HepG2 (cell line): ENCODE results near the gene NOP56. TPM values are rescaled to one million over a fixed set of nuclear protein-coding genes. Genes with fewer than 3 reads are reported as not detected.

ENCODE experiments used
- ATAC-seq: fragments of 200-7000 bp; cut with Tn5 transposase; 3 replicates; pipeline ENCODE4 v1.9.1; 2020; ENCODE audit warnings: mild to moderate bottlenecking, moderate library complexity
- BruUV-seq: library from RNA; stranded (reverse); fragments of 400-500 nt; replicated peaks from 2 replicates; lab custom pipeline; 2021; lab: Mats Ljungman, UMichigan
- CTCF ChIA-PET: fragments of 300-600 bp; formaldehyde crosslinking; extraction: SDS; loops from one replicate; lab custom pipeline; 2021; ENCODE audit warnings: low total read pairs, inconsistent platforms, low intra/inter-chr PET ratio; lab: Yijun Ruan, JAX
- POLR2A ChIA-PET: fragments of 350-600 bp; sonication (Branson Sonifier 250); formaldehyde crosslinking; loops from one replicate; lab custom pipeline; 2020; ENCODE audit warnings: antibody characterized with exemption, inconsistent platforms; lab: Yijun Ruan, JAX
- DNase-seq: peaks from one replicate; pipeline ENCODE4 v3.0.0-alpha.2; 2015; ENCODE audit warnings: low spot score
- FAIRE-seq: peaks from 3 replicates; lab custom pipeline; 2011; peaks lifted over from hg19 to GRCh38; lab: Jason Lieb, UNC
- H2AFZ ChIP-seq: one replicate; pipeline ENCODE4 v1.6.1; 2011; ENCODE audit warnings: low read length, inconsistent platforms
- H3K27ac ChIP-seq: fragments of 300-600 bp; 3 replicates; pipeline ENCODE4 v1.8.0; 2011; ENCODE audit warnings: mixed run types, mild to moderate bottlenecking, mixed read lengths, low read length, inconsistent platforms; ENCODE audit not compliant: insufficient read depth; ENCODE audit errors: extremely low read length
- H3K27me3 ChIP-seq, 2 experiments: fragments of 200-600 bp in 1 of 2; 2 replicates in 1 of 2; 3 replicates in 1 of 2; pipeline versions ENCODE4 v1.6.0 to v1.8.0; 2011; ENCODE audit warnings: low read length in 2 of 2, mild to moderate bottlenecking in 2 of 2, moderate library complexity in 2 of 2, inconsistent platforms in 1 of 2; ENCODE audit not compliant: insufficient read depth in 2 of 2, control insufficient read depth in 1 of 2
- H3K36me3 ChIP-seq, 2 experiments: fragments of 200-600 bp in 1 of 2; replicated peaks in 1 of 2; 2 replicates in 1 of 2; 3 replicates in 1 of 2; pipeline versions ENCODE4 v1.5.1 to v1.8.0; 2011; ENCODE audit warnings: low read length in 2 of 2, inconsistent platforms in 1 of 2; ENCODE audit not compliant: insufficient read depth in 2 of 2, control insufficient read depth in 1 of 2
- H3K4me1 ChIP-seq: 2 replicates; pipeline ENCODE4 v1.5.1; 2012; ENCODE audit warnings: low read length, inconsistent platforms; ENCODE audit not compliant: insufficient read depth
- H3K4me2 ChIP-seq: 2 replicates; pipeline ENCODE4 v1.6.0; 2011; ENCODE audit warnings: low read depth, low read length, inconsistent platforms
- H3K4me3 ChIP-seq, 3 experiments: fragments of 200-600 bp in 1 of 3; sonication (generic), shearing (Covaris generic) in 1 of 3; replicated peaks in 1 of 3; 2 replicates each; pipeline ENCODE4 v1.5.1; 2011 to 2016; ENCODE audit warnings: low read length in 3 of 3, inconsistent platforms in 2 of 3, low read depth in 2 of 3, mild to moderate bottlenecking in 2 of 3, control low read depth in 1 of 3, mixed read lengths in 1 of 3; ENCODE audit not compliant: insufficient read depth in 1 of 3
- H3K79me2 ChIP-seq: one replicate; pipeline ENCODE4 v1.6.1; 2011; ENCODE audit warnings: low read length, inconsistent platforms; ENCODE audit not compliant: insufficient read depth
- H3K9ac ChIP-seq: 2 replicates; pipeline ENCODE4 v1.6.0; 2011; ENCODE audit warnings: mild to moderate bottlenecking, low read depth, low read length, inconsistent platforms; ENCODE audit not compliant: insufficient read depth
- H3K9me3 ChIP-seq: 2 replicates; pipeline ENCODE4 v1.5.1; 2012; ENCODE audit warnings: mild to moderate bottlenecking, low read length
- H4K20me1 ChIP-seq: 2 replicates; pipeline ENCODE4 v1.6.0; 2011; ENCODE audit warnings: inconsistent platforms, mild to moderate bottlenecking, low read length, moderate library complexity; ENCODE audit not compliant: insufficient read depth
- DR1 ChIP-seq: sonication (generic); formaldehyde crosslinking; IDR thresholded peaks from 2 replicates; pipeline ENCODE4 v1.8.0; 2021; ENCODE audit warnings: mild to moderate bottlenecking, missing genetic modification reagents, inconsistent platforms
- NFKB2 ChIP-seq: sonication (generic); formaldehyde crosslinking; IDR thresholded peaks from 2 replicates; pipeline ENCODE4 v1.4.0; 2020; ENCODE audit warnings: missing genetic modification reagents, borderline replicate concordance
- POLR2A ChIP-seq, 2 experiments: IDR thresholded peaks; 2 replicates each; pipeline ENCODE4 v1.6.1; 2011; ENCODE audit warnings: low read depth in 2 of 2, low read length in 2 of 2, mild to moderate bottlenecking in 1 of 2, moderate library complexity in 1 of 2; ENCODE audit not compliant: insufficient read depth in 1 of 2
- POLR2AphosphoS2 ChIP-seq: IDR thresholded peaks from 2 replicates; pipeline ENCODE4 v1.6.1; 2011; ENCODE audit warnings: low read depth, low read length, improper control_type of control experiment
- POLR2AphosphoS5 ChIP-seq: IDR thresholded peaks from 2 replicates; pipeline ENCODE4 v1.6.1; 2012; ENCODE audit warnings: low read depth, low read length
- RBFOX2 ChIP-seq: fragments of 200-400 bp; formaldehyde crosslinking; IDR thresholded peaks from 2 replicates; pipeline ENCODE4 v1.6.1; 2017; ENCODE audit warnings: low read depth, mild to moderate bottlenecking, low read length
- RBM22 ChIP-seq: fragments of 200-400 bp; formaldehyde crosslinking; optimal IDR thresholded peaks from 2 replicates; pipeline ENCODE3; 2017; ENCODE audit warnings: mild to moderate bottlenecking, low read length, moderate library complexity
- RELA ChIP-seq: sonication (generic); formaldehyde crosslinking; IDR thresholded peaks from 2 replicates; pipeline ENCODE4 v1.4.0; 2020; ENCODE audit warnings: missing genetic modification reagents
- SRSF4 ChIP-seq: fragments of 200-400 bp; formaldehyde crosslinking; IDR thresholded peaks from one replicate; pipeline ENCODE4 v1.6.1; 2018; ENCODE audit warnings: mild to moderate bottlenecking, low read depth, low read length, moderate library complexity; ENCODE audit not compliant: poor library complexity, severe bottlenecking
- USF2 ChIP-seq, 2 experiments: sonication (generic) in 1 of 2; formaldehyde crosslinking in 1 of 2; IDR thresholded peaks; 2 replicates each; pipeline versions ENCODE4 v1.5.1 to v1.6.1; 2011 to 2020; ENCODE audit warnings: borderline replicate concordance in 1 of 2, low read depth in 1 of 2, low read length in 1 of 2, mild to moderate bottlenecking in 1 of 2, missing genetic modification reagents in 1 of 2, moderate library complexity in 1 of 2
- ZBTB8A ChIP-seq: sonication (generic); formaldehyde crosslinking; IDR thresholded peaks from 2 replicates; pipeline ENCODE4 v1.4.0; 2020; ENCODE audit warnings: mild to moderate bottlenecking, low read depth, missing genetic modification reagents, borderline replicate concordance
- ZNF17 ChIP-seq: sonication (generic); formaldehyde crosslinking; IDR thresholded peaks from 2 replicates; pipeline ENCODE4 v1.5.0; 2020; ENCODE audit warnings: mild to moderate bottlenecking, missing genetic modification reagents
- ZNF276 ChIP-seq: sonication (generic); formaldehyde crosslinking; IDR thresholded peaks from 2 replicates; pipeline ENCODE4 v1.4.0; 2020; ENCODE audit warnings: mild to moderate bottlenecking, low read depth, missing genetic modification reagents
- ZNF34 ChIP-seq: sonication (generic); formaldehyde crosslinking; IDR thresholded peaks from 2 replicates; pipeline ENCODE4 v1.4.0; 2020; ENCODE audit warnings: mild to moderate bottlenecking, missing genetic modification reagents, borderline replicate concordance
- ZNF557 ChIP-seq: sonication (generic); formaldehyde crosslinking; IDR thresholded peaks from 2 replicates; pipeline ENCODE4 v1.4.0; 2020; ENCODE audit warnings: missing genetic modification reagents
- WGBS: methylation state at CpG from one replicate; pipeline ENCODE4 v1.1.6; 2017; ENCODE audit warnings: low lambda C conversion rate; 5-methylcytosine and 5-hydroxymethylcytosine counted together
- in situ Hi-C: cut with HindIII; loops from 2 replicates; pipeline ENCODE4 v1.10.0; 2017; ENCODE audit warnings: low pct_unique_long_range_greater_than_20kb; ENCODE audit not compliant: extremely low pct_ligation_motif_present
- intact Hi-C: fragments of 100-400 bp; cut with micrococcal nuclease; formaldehyde crosslinking; loops from one replicate; pipeline ENCODE4 v1.10.0; 2022; ENCODE audit not compliant: unreplicated experiment
- polyA plus RNA-seq, 8 experiments: library from polyadenylated mRNA; depleted of rRNA in 3 of 8; stranded (reverse) in 7 of 8; unstranded in 1 of 8; fragments of >200 nt; fragmentation: Illumina TruSeq in 4 of 8; extraction: Trizol in 4 of 8; gene quantifications; 2 replicates each; pipeline versions ENCODE4 v1.2.1 to v1.2.3, GENCODE V29; 2011 to 2016; ENCODE audit warnings: low read depth in 4 of 8, missing spikeins in 1 of 8, mixed read lengths in 1 of 8; ENCODE audit not compliant: insufficient read depth in 1 of 8
- total RNA-seq, 5 experiments: library from RNA; depleted of rRNA; stranded (reverse); fragments of >200 nt; fragmentation: Illumina TruSeq; extraction: Trizol; gene quantifications; 2 replicates each; pipeline ENCODE4 v1.2.3, GENCODE V29; 2016; ENCODE audit warnings: low read depth in 1 of 5
- TF ChIP-seq, protein P1 (sequence below): sonication (generic); formaldehyde crosslinking; IDR thresholded peaks from 2 replicates; pipeline ENCODE4 v1.8.0; 2022; ENCODE audit warnings: mild to moderate bottlenecking, missing genetic modification reagents, moderate library complexity
- TF ChIP-seq, protein P2 (sequence below): IDR thresholded peaks from 2 replicates; pipeline ENCODE4 v1.6.1; 2016; ENCODE audit warnings: control low read depth

The NOP56 gene
- total and polyA plus RNA-seq, 2 of the 13 experiments (the other 11 are each of a cell fraction or from before 2014, with no cell fraction given), result 369 to 1,116 TPM

- no peak for TF ChIP-seq ZNF276
- no peak for TF ChIP-seq RELA (CRISPR knock-in tag)
- no peak for TF ChIP-seq SRSF4
- no peak for TF ChIP-seq ZBTB8A
- no peak for TF ChIP-seq NFKB2 (CRISPR knock-in tag)
- TF ChIP-seq, protein P1, sequence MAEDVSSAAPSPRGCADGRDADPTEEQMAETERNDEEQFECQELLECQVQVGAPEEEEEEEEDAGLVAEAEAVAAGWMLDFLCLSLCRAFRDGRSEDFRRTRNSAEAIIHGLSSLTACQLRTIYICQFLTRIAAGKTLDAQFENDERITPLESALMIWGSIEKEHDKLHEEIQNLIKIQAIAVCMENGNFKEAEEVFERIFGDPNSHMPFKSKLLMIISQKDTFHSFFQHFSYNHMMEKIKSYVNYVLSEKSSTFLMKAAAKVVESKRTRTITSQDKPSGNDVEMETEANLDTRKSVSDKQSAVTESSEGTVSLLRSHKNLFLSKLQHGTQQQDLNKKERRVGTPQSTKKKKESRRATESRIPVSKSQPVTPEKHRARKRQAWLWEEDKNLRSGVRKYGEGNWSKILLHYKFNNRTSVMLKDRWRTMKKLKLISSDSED (CRISPR knock-in tag), result no peak
- TF ChIP-seq RBM22, result peak; percentile 64
- TF ChIP-seq POLR2A (IDR thresholded peaks at IDR 0.05; ENCODE audit: insufficient read depth in 1 of 2, low read depth in 2 of 2, low read length in 2 of 2), result peak in 1 of 2 experiments; percentile 20; a peak in 2 of 4 replicates
- no peak for TF ChIP-seq DR1 (CRISPR knock-in tag)
These were observed 4.8 kb downstream of the NOP56 start (continued) for GRCh38 chr20:2657241-2657640.

GRCh38 chr20:2657674-2658073 is 5.2 kb downstream of the NOP56 start:
- H3K4me3 ChIP-seq, result no peak overlapping the region
- peaks cover 56% of the 10 kb centered on the region for H4K20me1 ChIP-seq
- H3K9me3 ChIP-seq, result no peaks in the 10 kb centered on the region
- no peak overlapping the region for H3K4me2 ChIP-seq
- intact Hi-C loops (no loop called here), in situ Hi-C loops (no loop called here)
- no peaks in the 10 kb centered on the region; a peak in 1 of 5 replicates for H3K27me3 ChIP-seq
- H3K27ac ChIP-seq, result no peak overlapping the region
- BruUV-seq, result no TSS peak
- peaks cover 38% of the 10 kb centered on the region for H3K79me2 ChIP-seq
- no peak for ATAC-seq
- peaks cover 53 to 85% of the 10 kb centered on the region in 2 experiments for H3K36me3 ChIP-seq
- DNase-seq, result no peak
- H2AFZ ChIP-seq, result no peak overlapping the region
- H3K9ac ChIP-seq, result no peak overlapping the region
- POLR2A ChIA-PET, result no interaction called here
- peaks cover 43% of the 10 kb centered on the region for H3K4me1 ChIP-seq
- 98% methylated on average over 5 of the region's 5 CpGs for WGBS
- CTCF ChIA-PET, result no interaction called here
- no peak for FAIRE-seq
- TF ChIP-seq ZNF34, result no peak
- TF ChIP-seq POLR2AphosphoS2, result 0 out of 2 replicates have a peak, but pooled peaks have one; percentile 81
- TF ChIP-seq POLR2AphosphoS5, result 0 out of 2 replicates have a peak, but pooled peaks have one; percentile 9
- no peak for TF ChIP-seq ZNF17 (CRISPR knock-in tag)
- no peak for TF ChIP-seq ZNF557 (CRISPR knock-in tag)
- TF ChIP-seq, protein P2, sequence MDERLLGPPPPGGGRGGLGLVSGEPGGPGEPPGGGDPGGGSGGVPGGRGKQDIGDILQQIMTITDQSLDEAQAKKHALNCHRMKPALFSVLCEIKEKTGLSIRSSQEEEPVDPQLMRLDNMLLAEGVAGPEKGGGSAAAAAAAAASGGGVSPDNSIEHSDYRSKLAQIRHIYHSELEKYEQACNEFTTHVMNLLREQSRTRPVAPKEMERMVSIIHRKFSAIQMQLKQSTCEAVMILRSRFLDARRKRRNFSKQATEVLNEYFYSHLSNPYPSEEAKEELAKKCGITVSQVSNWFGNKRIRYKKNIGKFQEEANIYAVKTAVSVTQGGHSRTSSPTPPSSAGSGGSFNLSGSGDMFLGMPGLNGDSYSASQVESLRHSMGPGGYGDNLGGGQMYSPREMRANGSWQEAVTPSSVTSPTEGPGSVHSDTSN (CRISPR knock-in tag), result no peak
- TF ChIP-seq USF2 (IDR thresholded peaks at IDR 0.05; ENCODE audit: low read depth, low read length), result 0 out of 2 replicates have a peak, but pooled peaks have one; percentile 7
- no peak for TF ChIP-seq USF2 (CRISPR knock-in tag; IDR thresholded peaks at IDR 0.05; ENCODE audit: borderline replicate concordance)
- peak; percentile 28 for TF ChIP-seq RBFOX2
- TF ChIP-seq, all 625 proteins: peak for 4
